ENCODE results near the gene MDN1.

Gene MDN1

GRCh38 chr6:89692256-89692655 lies 127.3 kb downstream of the MDN1 start:
- Histone ChIP-seq H3K79me1 (ENCODE audit: low read length) (no peaks in the 10 kb centered on the region), H2AFZ (ENCODE audit: insufficient read depth, low read length, poor library complexity) (no peak overlapping the region), H3K36me3 (ENCODE audit: control insufficient read depth in 1 of 2, insufficient read depth in 2 of 2, low read length in 2 of 2) (peaks cover 25 to 52% of the 10 kb centered on the region in 2 experiments), H2BK5ac (ENCODE audit: low read depth, low read length, poor library complexity) (no peak overlapping the region), H3K27me3 (ENCODE audit: insufficient read depth, low read length) (no peaks in the 10 kb centered on the region), H3K9ac (ENCODE audit: low read length) (no peak overlapping the region), H3K4ac (ENCODE audit: low read depth, low read length) (no peak overlapping the region), H4K91ac (ENCODE audit: low read depth, low read length) (no peak overlapping the region), H3K79me2 (ENCODE audit: control insufficient read depth, insufficient read depth, low read length, poor library complexity) (no peaks in the 10 kb centered on the region), H3K14ac (ENCODE audit: low read length) (no peak overlapping the region), H2AK5ac (ENCODE audit: low read length) (no peak overlapping the region), H4K8ac (ENCODE audit: low read depth, low read length) (no peak overlapping the region), H3K4me3 (ENCODE audit: low read depth, low read length) (no peak overlapping the region), H4K12ac (ENCODE audit: low read depth, low read length) (no peak overlapping the region), H2BK120ac (ENCODE audit: insufficient read depth, low read length, poor library complexity) (no peak overlapping the region), H3K23ac (ENCODE audit: low read length) (no peak overlapping the region), H3K27ac (ENCODE audit: low read depth, low read length) (no peak overlapping the region), H2BK12ac (ENCODE audit: low read length) (no peak overlapping the region), H3K4me2 (ENCODE audit: low read length) (no peak overlapping the region), H3K4me1 (ENCODE audit: control insufficient read depth in 1 of 2, insufficient read depth in 2 of 2, low read length in 2 of 2) (no peaks in the 10 kb centered on the region), H3K9me3 (ENCODE audit: insufficient read depth, low read depth, low read length) (no peaks in the 10 kb centered on the region), H3K18ac (ENCODE audit: low read length) (no peak overlapping the region)
- no peak for DNase-seq
- WGBS (ENCODE audit: extremely low coverage, insufficient coverage, insufficient read length): no CpG with 5 or more reads among the region's 9 CpGs

- no peak overlapping the region for H2BK120ac ChIP-seq (ENCODE audit: insufficient read depth, low read length, poor library complexity)
- no peaks in the 10 kb centered on the region for H3K27me3 ChIP-seq (ENCODE audit: insufficient read depth, low read length)
- H2AK5ac ChIP-seq (ENCODE audit: low read length): no peak overlapping the region
- H4K12ac ChIP-seq (ENCODE audit: low read depth, low read length): no peak overlapping the region
- H3K18ac ChIP-seq (ENCODE audit: low read length): no peak overlapping the region
- H3K9me3 ChIP-seq (ENCODE audit: insufficient read depth, low read depth, low read length): no peaks in the 10 kb centered on the region
- no peak overlapping the region for H3K23ac ChIP-seq (ENCODE audit: low read length)
- no peak overlapping the region for H4K8ac ChIP-seq (ENCODE audit: low read depth, low read length)
- H3K79me1 ChIP-seq (ENCODE audit: low read length): no peaks in the 10 kb centered on the region
- no peak overlapping the region for H3K9ac ChIP-seq (ENCODE audit: low read length)
- peaks cover 30 to 52% of the 10 kb centered on the region in 2 experiments for H3K36me3 ChIP-seq (ENCODE audit: control insufficient read depth in 1 of 2, insufficient read depth in 2 of 2, low read length in 2 of 2)
- H4K91ac ChIP-seq (ENCODE audit: low read depth, low read length): no peak overlapping the region
- no peak overlapping the region for H2BK5ac ChIP-seq (ENCODE audit: low read depth, low read length, poor library complexity)
- no peak overlapping the region for H3K14ac ChIP-seq (ENCODE audit: low read length)
- H3K4me2 ChIP-seq (ENCODE audit: low read length): no peak overlapping the region
- H3K79me2 ChIP-seq (ENCODE audit: control insufficient read depth, insufficient read depth, low read length, poor library complexity): no peaks in the 10 kb centered on the region
- DNase-seq: no peak
- H3K4ac ChIP-seq (ENCODE audit: low read depth, low read length): no peak overlapping the region
- H3K27ac ChIP-seq (ENCODE audit: low read depth, low read length): no peak overlapping the region
- no peak overlapping the region for H2AFZ ChIP-seq (ENCODE audit: insufficient read depth, low read length, poor library complexity)
- no peaks in the 10 kb centered on the region for H3K4me1 ChIP-seq (ENCODE audit: control insufficient read depth in 1 of 2, insufficient read depth in 2 of 2, low read length in 2 of 2)
- no peak overlapping the region for H2BK12ac ChIP-seq (ENCODE audit: low read length)
- H3K4me3 ChIP-seq (ENCODE audit: low read depth, low read length): no peak overlapping the region
Observed at GRCh38 chr6:89690944-89691324, 128.7 kb downstream of the MDN1 start.

GRCh38 chr6:89689732-89690131 lies 129.9 kb downstream of the MDN1 start:
- Histone ChIP-seq H3K4me2 (ENCODE audit: low read length) (no peak overlapping the region), H3K36me3 (ENCODE audit: control insufficient read depth in 1 of 2, insufficient read depth in 2 of 2, low read length in 2 of 2) (peaks cover 26 to 51% of the 10 kb centered on the region in 2 experiments), H3K4ac (ENCODE audit: low read depth, low read length) (no peak overlapping the region), H2BK12ac (ENCODE audit: low read length) (no peak overlapping the region), H3K4me1 (ENCODE audit: control insufficient read depth in 1 of 2, insufficient read depth in 2 of 2, low read length in 2 of 2) (no peaks in the 10 kb centered on the region), H3K14ac (ENCODE audit: low read length) (no peak overlapping the region), H2BK5ac (ENCODE audit: low read depth, low read length, poor library complexity) (no peak overlapping the region), H3K23ac (ENCODE audit: low read length) (no peak overlapping the region), H4K8ac (ENCODE audit: low read depth, low read length) (no peak overlapping the region), H3K79me2 (ENCODE audit: control insufficient read depth, insufficient read depth, low read length, poor library complexity) (no peaks in the 10 kb centered on the region), H3K4me3 (ENCODE audit: low read depth, low read length) (no peak overlapping the region), H4K91ac (ENCODE audit: low read depth, low read length) (no peak overlapping the region), H3K9me3 (ENCODE audit: insufficient read depth, low read depth, low read length) (no peaks in the 10 kb centered on the region), H3K18ac (ENCODE audit: low read length) (no peak overlapping the region), H2BK120ac (ENCODE audit: insufficient read depth, low read length, poor library complexity) (no peak overlapping the region), H4K12ac (ENCODE audit: low read depth, low read length) (no peak overlapping the region), H2AFZ (ENCODE audit: insufficient read depth, low read length, poor library complexity) (no peak overlapping the region), H3K27me3 (ENCODE audit: insufficient read depth, low read length) (no peaks in the 10 kb centered on the region), H3K9ac (ENCODE audit: low read length) (no peak overlapping the region), H3K27ac (ENCODE audit: low read depth, low read length) (no peak overlapping the region), H3K79me1 (ENCODE audit: low read length) (no peaks in the 10 kb centered on the region), H2AK5ac (ENCODE audit: low read length) (no peak overlapping the region)
- WGBS (ENCODE audit: extremely low coverage, insufficient coverage, insufficient read length): no CpG with 5 or more reads among the region's 5 CpGs
- DNase-seq: no peak

- Histone ChIP-seq H3K4me1 (ENCODE audit: control insufficient read depth in 1 of 2, insufficient read depth in 2 of 2, low read length in 2 of 2) (no peaks in the 10 kb centered on the region), H3K79me1 (ENCODE audit: low read length) (no peaks in the 10 kb centered on the region), H3K4ac (ENCODE audit: low read depth, low read length) (no peak overlapping the region), H3K9ac (ENCODE audit: low read length) (peak overlapping the region; percentile 49), H4K8ac (ENCODE audit: low read depth, low read length) (no peak overlapping the region), H3K4me2 (ENCODE audit: low read length) (no peak overlapping the region), H3K27me3 (ENCODE audit: insufficient read depth, low read length) (no peaks in the 10 kb centered on the region), H2AFZ (ENCODE audit: insufficient read depth, low read length, poor library complexity) (no peak overlapping the region), H3K9me3 (ENCODE audit: insufficient read depth, low read depth, low read length) (no peaks in the 10 kb centered on the region), H4K12ac (ENCODE audit: low read depth, low read length) (no peak overlapping the region), H3K14ac (ENCODE audit: low read length) (no peak overlapping the region), H2BK12ac (ENCODE audit: low read length) (no peak overlapping the region), H3K4me3 (ENCODE audit: low read depth, low read length) (no peak overlapping the region), H3K27ac (ENCODE audit: low read depth, low read length) (no peak overlapping the region), H3K23ac (ENCODE audit: low read length) (no peak overlapping the region), H3K79me2 (ENCODE audit: control insufficient read depth, insufficient read depth, low read length, poor library complexity) (no peaks in the 10 kb centered on the region), H2AK5ac (ENCODE audit: low read length) (no peak overlapping the region), H2BK120ac (ENCODE audit: insufficient read depth, low read length, poor library complexity) (no peak overlapping the region), H4K91ac (ENCODE audit: low read depth, low read length) (no peak overlapping the region), H2BK5ac (ENCODE audit: low read depth, low read length, poor library complexity) (no peak overlapping the region), H3K18ac (ENCODE audit: low read length) (no peak overlapping the region), H3K36me3 (ENCODE audit: control insufficient read depth in 1 of 2, insufficient read depth in 2 of 2, low read length in 2 of 2) (peaks cover 25 to 46% of the 10 kb centered on the region in 2 experiments)
- no CpG with 5 or more reads among the region's 2 CpGs for WGBS (ENCODE audit: extremely low coverage, insufficient coverage, insufficient read length)
- DNase-seq: no peak
Observed at GRCh38 chr6:89688328-89688727, 131.3 kb downstream of the MDN1 start.

All from trophoblast cell (in vitro differentiated cells and primary cell).